Measurements from ENCODE around the gene GPHA2. TPM values are rescaled to one million over a fixed set of nuclear protein-coding genes. Genes with fewer than 3 reads are reported as not detected.
A peak's percentile ranks its signal among the peaks of the same experiment; 100 is the strongest.

GPHA2 gene
- polyA plus RNA-seq, 3 donors = 2.0 to 3.7 (median 2.1) TPM

DNA sequence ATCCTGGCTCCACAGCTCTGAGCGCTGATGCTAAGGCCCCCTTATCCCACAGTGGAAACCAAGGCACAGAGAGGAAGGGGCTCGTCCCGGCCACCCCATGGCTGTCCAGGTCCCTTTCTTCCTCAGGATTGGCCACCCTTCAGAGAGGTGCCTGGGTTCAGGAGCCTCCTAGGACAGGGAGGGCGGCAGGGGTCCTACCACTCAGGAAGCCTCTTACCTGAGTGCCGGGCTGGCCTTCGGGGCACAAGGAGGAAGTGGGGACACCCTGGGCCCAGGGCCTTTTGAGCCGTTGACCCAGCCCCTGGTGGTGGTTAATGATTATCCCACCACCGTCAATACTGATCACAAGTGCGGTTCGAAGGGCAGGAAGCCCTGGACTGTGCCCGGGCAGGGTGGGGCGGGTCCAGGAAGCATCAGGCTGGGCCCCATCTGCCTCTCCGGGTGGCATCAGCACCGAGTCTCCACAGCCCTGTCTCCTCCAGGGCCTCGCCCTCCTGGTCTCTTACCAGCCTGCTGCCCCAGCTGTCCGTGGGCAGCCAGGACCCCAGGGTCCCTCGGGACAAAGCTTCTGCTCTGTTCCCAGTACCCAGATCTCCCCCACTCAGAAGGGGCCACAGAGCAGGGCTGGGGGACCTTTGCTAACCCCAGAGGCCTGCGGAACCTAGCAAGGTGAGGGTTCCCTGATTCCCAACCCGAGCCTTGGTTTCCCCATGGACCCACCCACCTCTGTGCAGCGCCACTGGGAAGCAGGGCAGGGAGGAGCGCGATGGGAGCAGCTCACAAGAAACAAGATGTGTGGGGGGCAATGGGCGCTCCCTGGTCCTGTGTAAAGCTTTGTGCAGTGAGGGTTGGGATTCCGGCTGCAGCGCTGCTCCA is 42.3 kb downstream of the GPHA2 start:
- no peak for DNase-seq

GRCh38 chr11:64892838-64893193 is 42.9 kb downstream of the GPHA2 start:
- no peak for DNase-seq

DNA sequence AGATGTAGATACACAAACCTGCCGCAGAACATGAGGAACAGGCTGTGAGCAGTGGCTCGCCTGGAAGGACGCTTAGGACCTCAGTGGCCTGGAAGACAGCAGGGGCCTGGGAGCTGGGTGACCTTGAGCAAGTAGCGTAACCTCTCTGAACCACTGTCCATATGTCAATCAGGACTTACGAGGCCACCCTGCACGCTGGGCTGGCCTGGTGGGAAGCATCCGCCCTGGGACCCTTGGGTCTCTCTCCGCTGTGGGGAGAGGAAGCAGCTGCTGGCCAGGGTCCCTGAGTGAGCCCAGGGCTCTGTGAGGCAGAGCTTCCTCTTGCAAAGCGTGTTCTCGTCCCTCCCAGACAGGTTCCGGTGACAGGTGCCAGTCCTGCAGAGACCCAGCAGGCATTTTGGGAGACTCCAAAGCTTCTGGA is 43.3 kb downstream of the GPHA2 start:
- no peak for DNase-seq

DNA sequence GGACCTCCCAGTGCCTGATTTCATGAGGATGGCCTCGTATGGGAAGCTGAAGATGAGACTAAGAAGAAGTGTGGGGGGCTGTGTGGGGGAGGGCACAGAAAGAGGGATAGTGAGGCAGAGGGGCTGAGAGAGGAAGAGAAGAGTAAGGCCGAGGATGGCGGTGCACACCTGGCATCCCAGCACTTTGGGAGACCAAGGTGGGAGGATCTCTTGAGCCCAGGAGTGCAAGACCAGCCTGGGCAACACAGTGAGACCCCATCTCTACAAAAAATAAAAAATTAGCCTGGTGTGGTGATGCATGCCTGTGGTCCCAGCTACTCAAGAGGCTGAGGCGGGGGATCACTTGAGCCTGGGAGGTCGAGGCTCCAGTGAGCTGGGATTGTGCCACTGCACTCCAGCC is 43.8 kb downstream of the GPHA2 start:
- DNase-seq = no peak

GRCh38 chr11:64891215-64891848 is 44.4 kb downstream of the GPHA2 start:
- DNase-seq = no peak

DNA sequence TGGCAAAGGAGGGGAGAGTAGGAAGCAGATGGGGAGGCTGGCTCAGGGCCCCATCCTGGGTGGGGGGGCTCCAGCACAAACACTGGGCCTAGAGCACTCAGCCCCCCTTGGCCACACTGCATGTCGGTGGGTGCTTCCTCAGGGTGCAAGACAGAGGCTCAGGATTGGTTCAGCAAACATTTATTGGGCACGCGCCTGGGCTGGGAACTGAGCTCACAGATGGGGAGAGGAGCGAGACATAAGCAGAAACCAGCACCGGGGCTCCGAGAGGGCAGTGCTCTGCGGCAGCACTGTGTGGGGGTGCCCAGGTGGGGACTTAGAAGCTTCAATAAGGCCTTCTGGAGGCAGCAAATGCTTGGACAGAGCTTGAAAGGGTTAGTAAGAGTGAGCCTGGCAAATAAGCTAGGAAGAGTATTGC is 45.2 kb downstream of the GPHA2 start:
- DNase-seq = no peak

DNA sequence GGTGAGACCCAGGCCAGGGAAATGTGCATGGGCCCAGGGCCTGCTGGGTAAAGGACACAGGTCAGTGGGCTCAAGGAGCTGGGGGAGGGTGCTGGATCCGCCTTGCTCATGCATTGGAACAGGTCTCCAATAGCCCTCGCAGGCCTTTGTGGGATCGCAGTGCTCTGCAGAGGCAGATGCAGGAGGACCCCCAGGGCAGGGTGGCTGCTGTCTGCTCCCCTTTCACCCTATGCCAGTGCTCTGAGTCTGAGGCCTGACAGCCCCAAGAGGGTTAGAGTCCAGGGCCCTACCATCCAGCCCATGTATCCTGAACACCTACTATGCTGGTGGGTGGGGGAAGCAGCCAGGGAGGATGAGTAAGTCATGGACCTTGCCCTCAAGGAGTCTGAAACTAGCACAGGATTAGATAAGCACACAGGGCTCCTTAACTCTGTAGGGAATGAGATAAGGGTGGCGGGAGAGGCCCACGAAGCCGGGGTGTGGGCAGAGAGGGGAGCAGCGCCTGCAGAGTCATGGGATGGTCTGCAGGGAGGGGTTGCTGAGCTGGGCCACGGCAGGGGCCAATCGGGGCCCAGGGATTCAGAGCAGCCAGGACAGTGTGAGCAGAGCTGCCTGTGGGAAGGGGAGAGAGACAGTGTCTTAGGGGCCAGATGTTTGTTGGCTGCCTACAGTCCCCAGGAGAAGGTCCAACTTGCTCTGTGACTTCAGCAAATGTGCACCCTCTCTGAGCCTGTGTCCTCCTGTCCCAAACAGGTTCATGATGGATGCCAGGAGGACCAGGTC is 46.8 kb downstream of the GPHA2 start:
- DNase-seq = no peak

GRCh38 chr11:64888406-64888728 is 47.3 kb downstream of the GPHA2 start:
- no peak for DNase-seq

DNA sequence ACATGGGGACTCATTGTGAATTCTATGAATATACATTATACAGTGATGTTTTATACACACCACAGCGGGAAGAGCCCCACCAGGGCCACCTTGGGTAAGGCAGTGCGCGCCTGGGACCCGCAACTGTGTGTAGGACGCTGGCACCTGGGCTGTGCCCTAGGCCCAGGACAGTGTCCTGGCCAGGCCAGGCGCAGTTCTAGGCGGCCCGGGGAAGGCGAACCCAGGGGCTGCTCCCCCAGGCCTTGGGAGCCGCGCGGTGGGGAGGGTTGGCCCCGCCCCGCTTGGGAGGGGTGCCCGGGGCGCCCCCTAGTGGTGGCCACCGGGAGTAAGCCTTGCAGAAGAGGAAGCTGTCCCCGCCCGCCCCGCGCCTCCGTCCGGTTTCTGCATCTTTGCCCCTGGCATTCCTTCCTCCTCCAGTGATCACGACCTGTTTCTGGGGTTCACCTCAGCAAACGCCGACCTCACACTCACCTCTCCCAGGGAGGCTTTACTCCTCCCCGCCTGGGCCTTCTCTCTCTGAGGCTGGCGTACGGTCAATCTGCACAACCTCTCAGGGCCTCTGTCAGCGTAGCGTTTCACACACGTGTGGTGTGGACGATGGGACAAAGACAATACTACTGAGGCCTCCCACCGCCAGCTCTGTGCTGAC is 47.8 kb downstream of the GPHA2 start:
- DNase-seq = peak; percentile 70

GRCh38 chr11:64887234-64887756 is 48.4 kb downstream of the GPHA2 start:
- no peak for DNase-seq

- DNase-seq = no peak
These were observed 50.1 kb downstream of the GPHA2 start for GRCh38 chr11:64885367-64886286.

Other genes starting within 250 kb of the GPHA2 start
- gene NRXN2, start 212.7 kb downstream of the GPHA2 start, polyA plus RNA-seq (ENCODE audit: insufficient read length in 3 of 3) = 10 to 100 TPM; 17.8 to 24.6 (median 23.0) TPM
- 1 to 10 TPM; 4.1 to 6.7 (median 5.4) TPM for gene RASGRP2, start 191.8 kb downstream of the GPHA2 start, polyA plus RNA-seq (ENCODE audit: insufficient read length in 3 of 3)
- 1 to 10 TPM; 2.2 to 2.4 (median 2.3) TPM for gene PYGM, start 175.9 kb downstream of the GPHA2 start, polyA plus RNA-seq (ENCODE audit: insufficient read length in 3 of 3)
- gene SF1, start 157.4 kb downstream of the GPHA2 start, polyA plus RNA-seq (ENCODE audit: insufficient read length in 3 of 3) = 100 to 1,000 TPM; 315 to 492 (median 440) TPM
- 10 to 100 TPM; 20.4 to 27.6 (median 23.0) TPM for gene MAP4K2, start 132.7 kb downstream of the GPHA2 start, polyA plus RNA-seq (ENCODE audit: insufficient read length in 3 of 3)
- 10 to 100 TPM; 44.7 to 49.1 (median 45.6) TPM for gene MEN1, start 125.3 kb downstream of the GPHA2 start, polyA plus RNA-seq (ENCODE audit: insufficient read length in 3 of 3)
- 1 to 10 TPM; 6.0 to 8.1 (median 8.0) TPM for gene CDC42BPG, start 91.2 kb downstream of the GPHA2 start, polyA plus RNA-seq (ENCODE audit: insufficient read length in 3 of 3)
- 10 to 100 TPM; 61.6 to 73.4 (median 68.3) TPM for gene EHD1, start 57.3 kb downstream of the GPHA2 start, polyA plus RNA-seq (ENCODE audit: insufficient read length in 3 of 3)
- gene ATG2A, start 18.7 kb downstream of the GPHA2 start, polyA plus RNA-seq (ENCODE audit: insufficient read length in 3 of 3) = 10 to 100 TPM; 21.7 to 24.1 (median 23.3) TPM
- 10 to 100 TPM; 14.7 to 18.4 (median 17.7) TPM for gene PPP2R5B, start 11.2 kb downstream of the GPHA2 start, polyA plus RNA-seq (ENCODE audit: insufficient read length in 3 of 3)
- gene MAJIN, start 36.2 kb upstream of the GPHA2 start, polyA plus RNA-seq (ENCODE audit: insufficient read length in 3 of 3) = 1 to 10 TPM; 1.0 to 1.4 (median 1.3) TPM
- gene BATF2, start 61.1 kb upstream of the GPHA2 start, polyA plus RNA-seq (ENCODE audit: insufficient read length in 3 of 3) = 1 to 10 TPM; 3.1 to 3.2 (median 3.1) TPM
- gene ARL2, start 78.3 kb upstream of the GPHA2 start, polyA plus RNA-seq (ENCODE audit: insufficient read length in 3 of 3) = 10 to 100 TPM; 62.8 to 73.0 (median 71.0) TPM
- gene SNX15, start 91.5 kb upstream of the GPHA2 start, polyA plus RNA-seq (ENCODE audit: insufficient read length in 3 of 3) = 10 to 100 TPM; 31.7 to 32.7 (median 32.0) TPM
- gene SAC3D1, start 105.3 kb upstream of the GPHA2 start, polyA plus RNA-seq (ENCODE audit: insufficient read length in 3 of 3) = 10 to 100 TPM; 14.1 to 18.2 (median 14.6) TPM
- gene NAALADL1, start 122.7 kb upstream of the GPHA2 start, polyA plus RNA-seq (ENCODE audit: insufficient read length in 3 of 3) = 10 to 100 TPM in 2 of 3 donors, 1 to 10 TPM in 1; 8.7 to 13.5 (median 11.3) TPM
- 10 to 100 TPM; 18.3 to 23.6 (median 22.6) TPM for gene CDCA5, start 148.1 kb upstream of the GPHA2 start, polyA plus RNA-seq (ENCODE audit: insufficient read length in 3 of 3)
- 10 to 100 TPM; 30.4 to 37.1 (median 35.4) TPM for gene ZFPL1, start 148.3 kb upstream of the GPHA2 start, polyA plus RNA-seq (ENCODE audit: insufficient read length in 3 of 3)
- gene VPS51, start 160.3 kb upstream of the GPHA2 start, polyA plus RNA-seq (ENCODE audit: insufficient read length in 3 of 3) = 100 to 1,000 TPM; 120 to 154 (median 140) TPM
- gene TM7SF2, start 176.0 kb upstream of the GPHA2 start, polyA plus RNA-seq (ENCODE audit: insufficient read length in 3 of 3) = 100 to 1,000 TPM in 1 of 3 donors, 10 to 100 TPM in 2; 88.7 to 100 (median 97.5) TPM
- gene ZNHIT2, start 181.8 kb upstream of the GPHA2 start, polyA plus RNA-seq (ENCODE audit: insufficient read length in 3 of 3) = 10 to 100 TPM in 1 of 3 donors, 1 to 10 TPM in 2; 7.8 to 12.4 (median 9.9) TPM
- 100 to 1,000 TPM; 706 to 910 (median 772) TPM for gene FAU, start 186.2 kb upstream of the GPHA2 start, polyA plus RNA-seq (ENCODE audit: insufficient read length in 3 of 3)
- 10 to 100 TPM; 58.8 to 63.2 (median 63.2) TPM for gene MRPL49, start 186.4 kb upstream of the GPHA2 start, polyA plus RNA-seq (ENCODE audit: insufficient read length in 3 of 3)
- 10 to 100 TPM; 48.6 to 51.8 (median 49.6) TPM for gene SYVN1, start 198.6 kb upstream of the GPHA2 start, polyA plus RNA-seq (ENCODE audit: insufficient read length in 3 of 3)
- under 1 TPM in 1 of 3 donors, not detected in 2; 0.17 TPM for gene SPDYC, start 234.3 kb upstream of the GPHA2 start, polyA plus RNA-seq (ENCODE audit: insufficient read length in 3 of 3)
- gene CAPN1, start 246.0 kb upstream of the GPHA2 start, polyA plus RNA-seq (ENCODE audit: insufficient read length in 3 of 3) = 100 to 1,000 TPM; 109 to 112 (median 109) TPM